LNCAP (cell line): ENCODE data around the gene MTHFD2L.

Source experiments
- TF ChIP-seq, protein P1 (sequence below): fragments of 450-650 bp; IDR thresholded peaks from 2 replicates; pipeline ENCODE4 v1.5.1; 2017; ENCODE audit warnings: mild to moderate bottlenecking

Gene MTHFD2L

DNA sequence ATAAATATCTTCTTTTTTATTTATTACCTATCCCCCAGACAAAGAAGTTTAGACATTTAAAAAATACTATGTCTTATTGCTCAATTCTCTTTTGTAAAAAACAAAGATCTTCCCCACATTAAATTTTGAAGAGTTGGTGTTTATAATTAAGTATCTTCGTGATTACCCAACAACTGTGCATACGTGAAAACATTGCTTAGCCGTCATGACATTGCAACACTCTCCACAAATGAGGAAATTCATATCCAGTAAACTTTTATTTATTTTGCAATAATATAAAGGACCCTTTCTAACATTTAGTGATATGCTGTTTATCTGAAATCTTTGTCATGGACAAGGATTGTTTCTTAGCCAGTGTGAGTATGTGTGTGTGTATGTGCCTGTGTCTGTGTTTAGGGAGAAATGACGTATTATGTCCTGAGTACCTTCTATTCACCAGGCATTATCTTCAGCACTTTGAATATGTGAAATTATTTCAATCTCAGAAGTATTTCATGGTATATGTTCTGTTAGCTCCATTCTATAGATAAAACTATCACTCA lies 180.9 kb downstream of the MTHFD2L start:
- TF ChIP-seq, protein P1, sequence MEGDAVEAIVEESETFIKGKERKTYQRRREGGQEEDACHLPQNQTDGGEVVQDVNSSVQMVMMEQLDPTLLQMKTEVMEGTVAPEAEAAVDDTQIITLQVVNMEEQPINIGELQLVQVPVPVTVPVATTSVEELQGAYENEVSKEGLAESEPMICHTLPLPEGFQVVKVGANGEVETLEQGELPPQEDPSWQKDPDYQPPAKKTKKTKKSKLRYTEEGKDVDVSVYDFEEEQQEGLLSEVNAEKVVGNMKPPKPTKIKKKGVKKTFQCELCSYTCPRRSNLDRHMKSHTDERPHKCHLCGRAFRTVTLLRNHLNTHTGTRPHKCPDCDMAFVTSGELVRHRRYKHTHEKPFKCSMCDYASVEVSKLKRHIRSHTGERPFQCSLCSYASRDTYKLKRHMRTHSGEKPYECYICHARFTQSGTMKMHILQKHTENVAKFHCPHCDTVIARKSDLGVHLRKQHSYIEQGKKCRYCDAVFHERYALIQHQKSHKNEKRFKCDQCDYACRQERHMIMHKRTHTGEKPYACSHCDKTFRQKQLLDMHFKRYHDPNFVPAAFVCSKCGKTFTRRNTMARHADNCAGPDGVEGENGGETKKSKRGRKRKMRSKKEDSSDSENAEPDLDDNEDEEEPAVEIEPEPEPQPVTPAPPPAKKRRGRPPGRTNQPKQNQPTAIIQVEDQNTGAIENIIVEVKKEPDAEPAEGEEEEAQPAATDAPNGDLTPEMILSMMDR = no peak

DNA sequence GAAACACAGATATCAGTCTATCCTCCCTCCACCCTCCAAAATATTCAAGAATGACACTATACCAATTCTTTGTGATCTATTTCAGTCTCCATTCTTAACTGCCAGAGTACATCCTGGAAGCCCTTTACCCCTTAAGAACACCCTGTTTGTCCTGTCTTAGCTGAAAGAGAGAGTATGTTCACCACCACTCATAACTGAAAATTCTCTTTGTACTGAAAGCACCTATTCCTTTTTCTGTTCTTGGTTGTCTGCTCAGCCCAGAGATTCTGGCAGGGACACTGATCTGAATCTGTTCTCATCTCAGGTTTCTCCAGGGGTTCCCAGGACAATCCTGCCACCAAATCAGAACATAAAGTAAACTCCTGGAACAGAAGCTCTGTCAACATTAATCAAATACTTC lies 181.6 kb downstream of the MTHFD2L start:
- TF ChIP-seq, protein P1 = no peak

DNA sequence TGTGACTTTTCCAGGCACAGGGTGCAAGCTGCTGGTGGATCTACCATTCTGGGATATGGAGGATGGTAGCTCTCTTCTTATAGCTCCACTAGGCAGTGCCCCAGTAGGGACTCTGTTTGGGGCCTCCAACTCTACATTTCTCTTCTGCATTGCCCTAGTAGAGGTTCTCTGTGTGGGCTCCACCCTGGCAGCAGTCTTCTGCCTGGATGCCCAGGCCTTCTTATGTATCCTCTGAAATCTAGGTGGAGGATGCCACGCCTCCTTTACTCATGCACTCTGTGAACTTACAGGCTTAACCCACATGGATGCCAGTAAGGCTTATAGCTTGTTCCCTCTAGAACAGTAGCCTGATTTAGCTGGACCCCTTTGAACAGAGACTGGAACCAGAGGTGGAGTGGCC lies 186.1 kb downstream of the MTHFD2L start:
- TF ChIP-seq, protein P1 = no peak
